ENCODE measurements around the gene SPIRE2.
A peak's percentile ranks its signal among the peaks of the same experiment; 100 is the strongest.

- TF ChIP-seq, protein P1, sequence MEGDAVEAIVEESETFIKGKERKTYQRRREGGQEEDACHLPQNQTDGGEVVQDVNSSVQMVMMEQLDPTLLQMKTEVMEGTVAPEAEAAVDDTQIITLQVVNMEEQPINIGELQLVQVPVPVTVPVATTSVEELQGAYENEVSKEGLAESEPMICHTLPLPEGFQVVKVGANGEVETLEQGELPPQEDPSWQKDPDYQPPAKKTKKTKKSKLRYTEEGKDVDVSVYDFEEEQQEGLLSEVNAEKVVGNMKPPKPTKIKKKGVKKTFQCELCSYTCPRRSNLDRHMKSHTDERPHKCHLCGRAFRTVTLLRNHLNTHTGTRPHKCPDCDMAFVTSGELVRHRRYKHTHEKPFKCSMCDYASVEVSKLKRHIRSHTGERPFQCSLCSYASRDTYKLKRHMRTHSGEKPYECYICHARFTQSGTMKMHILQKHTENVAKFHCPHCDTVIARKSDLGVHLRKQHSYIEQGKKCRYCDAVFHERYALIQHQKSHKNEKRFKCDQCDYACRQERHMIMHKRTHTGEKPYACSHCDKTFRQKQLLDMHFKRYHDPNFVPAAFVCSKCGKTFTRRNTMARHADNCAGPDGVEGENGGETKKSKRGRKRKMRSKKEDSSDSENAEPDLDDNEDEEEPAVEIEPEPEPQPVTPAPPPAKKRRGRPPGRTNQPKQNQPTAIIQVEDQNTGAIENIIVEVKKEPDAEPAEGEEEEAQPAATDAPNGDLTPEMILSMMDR (IDR thresholded peaks at IDR 0.05 in 2 of 3, conservative IDR thresholded peaks at IDR 0.05 in 1 of 3; ENCODE audit: insufficient read depth in 2 of 3, low read depth in 1 of 3, low read length in 3 of 3), result no peak
- TF ChIP-seq ATF2 (CRISPR knock-in tag; IDR thresholded peaks at IDR 0.05), result no peak
- TF ChIP-seq SMARCE1 (IDR thresholded peaks at IDR 0.05), result peak; percentile 70; the same call in 1 of the 2 replicates
- no peak for TF ChIP-seq SIN3A (IDR thresholded peaks at IDR 0.05; ENCODE audit: borderline replicate concordance in 2 of 2, control insufficient read depth in 1 of 2, low read depth in 2 of 2, low read length in 2 of 2)
- no peak for TF ChIP-seq ZNF395 (CRISPR knock-in tag; IDR thresholded peaks at IDR 0.05)
- no peak for TF ChIP-seq TARDBP (IDR thresholded peaks at IDR 0.05)
- TF ChIP-seq HDAC6 (IDR thresholded peaks at IDR 0.05; ENCODE audit: low read depth, low read length), result no peak
- TF ChIP-seq ZNF398 (CRISPR knock-in tag; IDR thresholded peaks at IDR 0.05), result no peak
- no peak for TF ChIP-seq CBX1 (IDR thresholded peaks at IDR 0.05; ENCODE audit: low read depth)
- TF ChIP-seq ARNT (IDR thresholded peaks at IDR 0.05), result no peak
These were observed 41.6 kb upstream of the SPIRE2 start for GRCh38 chr16:89786474-89787364.

Data from K562 (cell line).